BE2C (cell line): ENCODE measurements around the gene ATP6V0E1.

Source experiments
- DNase-seq: peaks from one replicate; pipeline ENCODE4 v3.0.0-alpha.2; 2020
- H3K27me3 ChIP-seq: fragments of 250-450 bp; sonication (Bioruptor Pico); 2 replicates; pipeline ENCODE4 v1.5.1; 2020; ENCODE audit warnings: mild to moderate bottlenecking
- H3K36me3 ChIP-seq: fragments of 250-450 bp; sonication (Bioruptor Pico); 2 replicates; pipeline ENCODE4 v1.5.1; 2020; ENCODE audit warnings: mild to moderate bottlenecking
- H3K4me1 ChIP-seq: fragments of 250-450 bp; sonication (Bioruptor Pico); 2 replicates; pipeline ENCODE4 v1.5.1; 2020
- H3K4me3 ChIP-seq: 2 replicates; pipeline ENCODE4 v1.5.1; 2011; ENCODE audit warnings: low read depth, low read length
- H3K9me3 ChIP-seq: fragments of 250-450 bp; sonication (Bioruptor Pico); 2 replicates; pipeline ENCODE4 v1.5.1; 2020
- CTCF ChIP-seq: IDR thresholded peaks from 2 replicates; pipeline ENCODE4 v1.5.1; 2012; ENCODE audit warnings: mild to moderate bottlenecking, low read depth, low read length

ATP6V0E1 gene

GRCh38 chr5:173056783-173057061 lies 73.2 kb downstream of the ATP6V0E1 start:
- Histone ChIP-seq H3K4me3 (peak overlapping the region; percentile 81), H3K27me3 (peaks cover 2% of the 10 kb centered on the region; the same call in 1 of the 2 replicates), H3K4me1 (no peaks in the 10 kb centered on the region), H3K36me3 (no peaks in the 10 kb centered on the region), H3K9me3 (no peaks in the 10 kb centered on the region)
- TF ChIP-seq CTCF, result no peak
- peak; percentile 89 for DNase-seq

GRCh38 chr5:173057062-173057924 lies 73.7 kb downstream of the ATP6V0E1 start:
- Histone ChIP-seq H3K9me3 (no peaks in the 10 kb centered on the region), H3K36me3 (no peaks in the 10 kb centered on the region), H3K4me1 (no peaks in the 10 kb centered on the region), H3K27me3 (no peaks in the 10 kb centered on the region), H3K4me3 (peak overlapping the region; percentile 81)
- TF ChIP-seq CTCF, result 0 out of 2 replicates have a peak, but pooled peaks have one; percentile 15
- DNase-seq, result peak; percentile 99

GRCh38 chr5:173062141-173062540 lies 78.6 kb downstream of the ATP6V0E1 start:
- no peak for DNase-seq
- Histone ChIP-seq H3K27me3 (no peaks in the 10 kb centered on the region), H3K9me3 (no peaks in the 10 kb centered on the region), H3K4me1 (no peaks in the 10 kb centered on the region), H3K36me3 (no peaks in the 10 kb centered on the region), H3K4me3 (no peak overlapping the region)
- no peak for TF ChIP-seq CTCF

- Histone ChIP-seq H3K4me3 (no peak overlapping the region), H3K27me3 (no peaks in the 10 kb centered on the region), H3K9me3 (no peaks in the 10 kb centered on the region), H3K4me1 (no peaks in the 10 kb centered on the region), H3K36me3 (no peaks in the 10 kb centered on the region)
- TF ChIP-seq CTCF, result no peak
- no peak for DNase-seq
Measured at GRCh38 chr5:173065155-173065554, 81.6 kb downstream of the ATP6V0E1 start.

GRCh38 chr5:173069671-173070070 lies 86.1 kb downstream of the ATP6V0E1 start:
- no peaks in the 10 kb centered on the region for H3K36me3 ChIP-seq

More at GRCh38 chr5:173069671-173070070, 86.1 kb downstream of the ATP6V0E1 start:
- Histone ChIP-seq H3K4me3 (no peak overlapping the region), H3K4me1 (no peaks in the 10 kb centered on the region), H3K27me3 (no peaks in the 10 kb centered on the region), H3K9me3 (no peaks in the 10 kb centered on the region)
- TF ChIP-seq CTCF, result no peak
- no peak for DNase-seq
